ENCODE data around the gene OR13A1.
"Not testable (repeated sequence)": the region's sequence is repeated elsewhere in the genome, so short reads cannot be mapped to it uniquely, and the experiment has no call there.

The OR13A1 gene, protein sequence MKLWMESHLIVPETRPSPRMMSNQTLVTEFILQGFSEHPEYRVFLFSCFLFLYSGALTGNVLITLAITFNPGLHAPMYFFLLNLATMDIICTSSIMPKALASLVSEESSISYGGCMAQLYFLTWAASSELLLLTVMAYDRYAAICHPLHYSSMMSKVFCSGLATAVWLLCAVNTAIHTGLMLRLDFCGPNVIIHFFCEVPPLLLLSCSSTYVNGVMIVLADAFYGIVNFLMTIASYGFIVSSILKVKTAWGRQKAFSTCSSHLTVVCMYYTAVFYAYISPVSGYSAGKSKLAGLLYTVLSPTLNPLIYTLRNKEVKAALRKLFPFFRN

GRCh38 chr10:45315508-45315907 lies at the start of gene OR13A1:
Gene OR13A1 (minus strand): TSS chr10:45315608. CDS start chr10:45304422, 11,186 bp downstream.
- H3K4me1 Mint-ChIP-seq (ENCODE audit: low read depth), result no peaks in the 10 kb centered on the region
- peaks cover 11% of the 10 kb centered on the region for H3K27me3 Mint-ChIP-seq (ENCODE audit: low read depth)
- H3K4me3 Mint-ChIP-seq, result no peak within 1 kb of the TSS
- peaks cover 10% of the 10 kb centered on the region for H3K9me3 Mint-ChIP-seq
- H3K27ac Mint-ChIP-seq, result no peak within 1 kb of the TSS
- H3K36me3 Mint-ChIP-seq (ENCODE audit: low read depth), result no peaks in the 10 kb centered on the region
- DNase-seq (ENCODE audit: low spot score), result no peak

- H3K27ac Mint-ChIP-seq; DNase-seq (ENCODE audit: low spot score); H3K4me1 Mint-ChIP-seq (ENCODE audit: low read depth); H3K36me3 Mint-ChIP-seq (ENCODE audit: low read depth); H3K9me3 Mint-ChIP-seq: not testable (repeated sequence)
- Mint-ChIP-seq H3K27me3 (ENCODE audit: low read depth) (peaks cover 36% of the 10 kb centered on the region), H3K4me3 (peak overlapping the region; percentile 28)
These were observed 46.8 kb upstream of the OR13A1 start for GRCh38 chr10:45361983-45362799.

- peaks cover 26% of the 10 kb centered on the region for H3K27me3 Mint-ChIP-seq (ENCODE audit: low read depth)
- not testable (repeated sequence) for DNase-seq (ENCODE audit: low spot score); H3K4me3 Mint-ChIP-seq; H3K27ac Mint-ChIP-seq; H3K9me3 Mint-ChIP-seq; H3K4me1 Mint-ChIP-seq (ENCODE audit: low read depth); H3K36me3 Mint-ChIP-seq (ENCODE audit: low read depth)
These were observed 43.6 kb upstream of the OR13A1 start for GRCh38 chr10:45358961-45359360.

GRCh38 chr10:45355494-45355893 lies 40.1 kb upstream of the OR13A1 start:
- H3K4me3 Mint-ChIP-seq, result no peak overlapping the region
- peaks cover 12% of the 10 kb centered on the region for H3K4me1 Mint-ChIP-seq (ENCODE audit: low read depth)
- no peak overlapping the region for H3K27ac Mint-ChIP-seq
- no peak for DNase-seq (ENCODE audit: low spot score)
- peaks cover 14% of the 10 kb centered on the region for H3K27me3 Mint-ChIP-seq (ENCODE audit: low read depth)
- H3K9me3 Mint-ChIP-seq, result no peaks in the 10 kb centered on the region
- H3K36me3 Mint-ChIP-seq (ENCODE audit: low read depth), result no peaks in the 10 kb centered on the region

DNA sequence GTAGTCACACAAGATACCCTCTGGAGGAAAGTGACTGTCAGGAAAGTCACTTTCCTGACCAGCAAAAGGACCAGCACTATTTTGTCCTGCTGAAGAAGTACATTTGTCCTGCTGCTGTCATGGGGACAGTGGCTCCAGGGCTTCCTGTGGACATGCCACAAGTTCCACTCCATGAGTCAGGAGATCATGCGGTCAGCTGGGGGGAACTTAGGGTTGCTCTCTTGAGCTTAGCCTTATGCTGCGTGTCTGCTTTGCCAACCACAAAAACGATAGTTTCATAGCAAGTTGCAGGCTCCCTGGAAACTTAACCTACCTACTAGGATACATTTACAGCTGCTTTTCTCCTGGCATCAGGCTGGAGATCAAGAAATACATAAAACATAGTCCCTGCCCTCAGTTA lies 38.9 kb upstream of the OR13A1 start:
- H3K36me3 Mint-ChIP-seq (ENCODE audit: low read depth), result no peaks in the 10 kb centered on the region
- no peak overlapping the region for H3K27ac Mint-ChIP-seq
- H3K4me3 Mint-ChIP-seq, result no peak overlapping the region
- H3K27me3 Mint-ChIP-seq (ENCODE audit: low read depth), result peaks cover 5% of the 10 kb centered on the region
- H3K9me3 Mint-ChIP-seq, result no peaks in the 10 kb centered on the region
- DNase-seq (ENCODE audit: low spot score), result no peak
- peaks cover 12% of the 10 kb centered on the region for H3K4me1 Mint-ChIP-seq (ENCODE audit: low read depth)

- Mint-ChIP-seq H3K4me1 (ENCODE audit: low read depth) (peaks cover 12% of the 10 kb centered on the region), H3K9me3 (peaks cover 3% of the 10 kb centered on the region), H3K36me3 (ENCODE audit: low read depth) (no peaks in the 10 kb centered on the region), H3K27ac (no peak overlapping the region), H3K27me3 (ENCODE audit: low read depth) (peaks cover 5% of the 10 kb centered on the region), H3K4me3 (no peak overlapping the region)
- DNase-seq (ENCODE audit: low spot score), result peak; percentile 8
These were observed 37.8 kb upstream of the OR13A1 start for GRCh38 chr10:45353186-45353585.

- not testable (repeated sequence) for H3K36me3 Mint-ChIP-seq (ENCODE audit: low read depth); H3K27ac Mint-ChIP-seq; H3K4me1 Mint-ChIP-seq (ENCODE audit: low read depth); H3K4me3 Mint-ChIP-seq; H3K9me3 Mint-ChIP-seq; DNase-seq (ENCODE audit: low spot score); H3K27me3 Mint-ChIP-seq (ENCODE audit: low read depth)
These were observed 32.9 kb upstream of the OR13A1 start for GRCh38 chr10:45348196-45348765.

- H3K4me1 Mint-ChIP-seq (ENCODE audit: low read depth); H3K36me3 Mint-ChIP-seq (ENCODE audit: low read depth); DNase-seq (ENCODE audit: low spot score); H3K4me3 Mint-ChIP-seq; H3K27ac Mint-ChIP-seq; H3K9me3 Mint-ChIP-seq; H3K27me3 Mint-ChIP-seq (ENCODE audit: low read depth): not testable (repeated sequence)
These were observed 32.1 kb upstream of the OR13A1 start for GRCh38 chr10:45347464-45347863.

DNA sequence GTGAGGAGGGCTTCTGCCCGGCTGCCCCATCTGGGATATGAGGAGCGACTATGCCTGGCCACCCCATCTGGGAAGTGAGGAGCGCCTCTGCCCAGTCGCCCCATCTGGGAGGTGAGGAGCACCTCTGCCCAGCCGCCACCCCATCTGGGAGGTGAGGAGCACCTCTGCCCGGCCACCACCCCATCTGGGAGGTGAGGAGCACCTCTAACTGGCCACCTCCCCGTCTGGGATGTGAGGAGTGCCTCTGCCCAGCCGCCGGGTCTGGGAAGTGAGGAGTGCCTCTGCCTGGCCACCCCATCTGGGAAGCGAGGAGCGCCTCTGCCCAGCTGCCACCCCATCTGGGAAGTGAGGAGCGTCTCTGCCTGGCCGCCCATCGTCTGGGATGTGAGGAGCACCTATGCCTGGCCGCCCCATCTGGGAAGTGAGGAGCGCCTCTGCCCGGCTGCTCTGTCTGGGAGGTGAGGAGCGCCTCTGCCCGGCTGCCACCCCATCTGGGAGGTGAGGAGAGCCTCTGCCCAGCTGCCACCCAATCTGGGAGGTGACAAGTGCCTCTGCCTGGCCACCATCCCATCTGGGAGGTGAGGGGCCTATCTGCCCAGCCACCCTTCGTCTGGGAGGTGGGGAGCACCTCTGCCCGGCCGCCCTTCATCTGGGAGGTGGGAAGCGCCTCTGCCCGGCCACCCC lies 31.4 kb upstream of the OR13A1 start:
- not testable (repeated sequence) for H3K9me3 Mint-ChIP-seq; H3K36me3 Mint-ChIP-seq (ENCODE audit: low read depth); H3K27ac Mint-ChIP-seq; H3K27me3 Mint-ChIP-seq (ENCODE audit: low read depth); DNase-seq (ENCODE audit: low spot score); H3K4me1 Mint-ChIP-seq (ENCODE audit: low read depth); H3K4me3 Mint-ChIP-seq

DNA sequence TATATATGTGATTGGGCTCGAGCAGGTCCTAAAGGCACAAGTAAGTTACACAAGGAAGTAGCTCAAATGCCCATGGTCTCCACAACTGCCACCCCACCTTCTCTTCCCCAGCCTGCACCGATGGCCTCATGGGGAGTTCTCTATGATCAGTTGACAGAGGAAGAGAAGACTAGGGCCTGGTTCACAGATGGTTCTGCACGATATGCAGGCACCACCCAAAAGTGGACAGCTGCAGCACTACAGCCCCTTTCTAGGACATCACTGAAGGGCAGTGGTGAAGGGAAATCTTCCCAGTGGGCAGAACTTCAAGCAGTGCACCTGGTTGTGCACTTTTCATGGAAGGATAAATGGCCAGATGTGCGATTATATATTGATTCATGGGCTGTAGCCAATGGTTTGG lies 25.0 kb upstream of the OR13A1 start:
- not testable (repeated sequence) for H3K4me1 Mint-ChIP-seq (ENCODE audit: low read depth); H3K27me3 Mint-ChIP-seq (ENCODE audit: low read depth); H3K36me3 Mint-ChIP-seq (ENCODE audit: low read depth); H3K27ac Mint-ChIP-seq; H3K9me3 Mint-ChIP-seq; DNase-seq (ENCODE audit: low spot score); H3K4me3 Mint-ChIP-seq

GRCh38 chr10:45339894-45340293 lies 24.5 kb upstream of the OR13A1 start:
- no peaks in the 10 kb centered on the region for H3K36me3 Mint-ChIP-seq (ENCODE audit: low read depth)
- H3K4me3 Mint-ChIP-seq, result no peak overlapping the region
- no peak overlapping the region for H3K27ac Mint-ChIP-seq
- peaks cover 5% of the 10 kb centered on the region for H3K27me3 Mint-ChIP-seq (ENCODE audit: low read depth)
- H3K4me1 Mint-ChIP-seq (ENCODE audit: low read depth), result no peaks in the 10 kb centered on the region
- no peak for DNase-seq (ENCODE audit: low spot score)
- H3K9me3 Mint-ChIP-seq, result no peaks in the 10 kb centered on the region

DNA sequence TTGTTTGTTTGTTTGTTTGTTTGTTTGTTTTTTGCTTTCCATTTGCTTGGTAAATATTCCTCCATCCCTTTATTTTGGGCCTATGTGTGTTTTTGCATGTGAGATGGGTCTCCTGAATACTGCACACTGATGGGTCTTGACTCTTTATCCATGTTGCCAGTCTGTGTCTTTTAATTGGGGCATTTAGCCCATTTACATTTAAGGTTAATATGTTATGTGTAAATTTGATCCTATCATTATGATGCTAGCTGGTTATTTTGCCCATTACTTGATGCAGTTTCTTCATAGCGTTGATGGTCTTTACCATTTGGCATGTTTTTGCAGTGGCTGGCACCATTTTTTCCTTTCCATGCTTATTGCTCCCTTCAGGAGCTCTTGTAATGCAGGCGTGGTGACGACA lies 16.4 kb upstream of the OR13A1 start:
- peaks cover 13% of the 10 kb centered on the region for H3K9me3 Mint-ChIP-seq
- not testable (repeated sequence) for DNase-seq (ENCODE audit: low spot score); H3K27ac Mint-ChIP-seq; H3K27me3 Mint-ChIP-seq (ENCODE audit: low read depth); H3K4me3 Mint-ChIP-seq; H3K4me1 Mint-ChIP-seq (ENCODE audit: low read depth); H3K36me3 Mint-ChIP-seq (ENCODE audit: low read depth)

GRCh38 chr10:45326864-45327263 lies 11.5 kb upstream of the OR13A1 start:
- not testable (repeated sequence) for H3K27ac Mint-ChIP-seq; H3K36me3 Mint-ChIP-seq (ENCODE audit: low read depth); H3K4me3 Mint-ChIP-seq; H3K4me1 Mint-ChIP-seq (ENCODE audit: low read depth); DNase-seq (ENCODE audit: low spot score)
- Mint-ChIP-seq H3K27me3 (ENCODE audit: low read depth) (peaks cover 15% of the 10 kb centered on the region), H3K9me3 (peaks cover 20% of the 10 kb centered on the region)

DNA sequence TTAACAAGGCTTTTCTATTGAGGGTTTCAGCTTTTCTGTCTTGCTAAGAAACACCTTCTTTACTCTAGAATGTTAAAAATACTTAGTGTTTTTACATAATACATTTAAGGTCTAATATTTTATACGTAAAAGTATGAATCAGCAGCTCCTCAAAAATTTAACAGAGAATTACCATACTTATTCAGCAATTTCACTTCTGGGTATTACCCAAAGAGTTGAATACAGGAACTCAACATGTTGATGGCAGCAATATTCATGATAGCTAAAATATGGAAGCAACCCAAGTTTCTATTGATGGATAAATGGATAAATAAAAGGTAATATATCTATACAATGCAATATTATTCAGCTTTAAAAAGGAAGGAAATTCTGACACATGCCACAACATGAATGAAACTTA lies 9.7 kb upstream of the OR13A1 start:
- DNase-seq (ENCODE audit: low spot score), result no peak
- peaks cover 20% of the 10 kb centered on the region for H3K9me3 Mint-ChIP-seq
- H3K27ac Mint-ChIP-seq, result no peak overlapping the region
- H3K4me1 Mint-ChIP-seq (ENCODE audit: low read depth), result no peaks in the 10 kb centered on the region
- H3K36me3 Mint-ChIP-seq (ENCODE audit: low read depth), result no peaks in the 10 kb centered on the region
- peaks cover 11% of the 10 kb centered on the region for H3K27me3 Mint-ChIP-seq (ENCODE audit: low read depth)
- no peak overlapping the region for H3K4me3 Mint-ChIP-seq

Measured in T-helper 2 cell treated with Interferon-gamma antibody and Interleukin-4, amounts not matched to agents 5 μg/mL and 100 μg/mL, for 36 hours (primary cell).